ENCODE results near the gene FNDC10. TPM values are rescaled to one million over a fixed set of nuclear protein-coding genes. Genes with fewer than 3 reads are reported as not detected.

Gene FNDC10
- total and polyA plus RNA-seq, 2 donors (not counting 3 experiments of a cell fraction or from before 2014, with no cell fraction given): 1.5 to 2.3 TPM

GRCh38 chr1:1601564-1602303 is 1.8 kb upstream of the FNDC10 start:
- Histone ChIP-seq H4K20me1 (replicated peaks; ENCODE audit: control insufficient read depth, extremely low read depth, insufficient read depth, low read length) (no peaks in the 10 kb centered on the region), H3K9me1 (replicated peaks; ENCODE audit: control insufficient read depth, extremely low read depth, insufficient read depth, low read length) (no peaks in the 10 kb centered on the region), H3K4me2 (ENCODE audit: insufficient read depth, low read length) (no peak overlapping the region), H3K4me3 (replicated peaks in 1 of 3; ENCODE audit: insufficient read depth in 1 of 3, low read depth in 1 of 3, low read length in 3 of 3) (no peak overlapping the region), H3K9me3 (replicated peaks; ENCODE audit: control insufficient read depth, insufficient read depth, low read length) (no peaks in the 10 kb centered on the region), H3K27ac (ENCODE audit: insufficient read depth, low read depth, low read length) (no peak overlapping the region), H3K4me1 (ENCODE audit: control insufficient read depth, extremely low read depth, insufficient read depth, low read length) (no peaks in the 10 kb centered on the region), H3K27me3 (ENCODE audit: control insufficient read depth in 2 of 2, insufficient read depth in 2 of 2, low read length in 2 of 2) (peaks cover 10 to 22% of the 10 kb centered on the region in 2 experiments), H3K9ac (replicated peaks; ENCODE audit: extremely low read depth, insufficient read depth, low read length) (no peak overlapping the region), H2AFZ (ENCODE audit: low read depth, low read length) (no peak overlapping the region), H3K36me3 (ENCODE audit: control insufficient read depth in 2 of 2, extremely low read depth in 1 of 2, insufficient read depth in 2 of 2, low read length in 2 of 2) (no peaks in the 10 kb centered on the region), H3K79me2 (ENCODE audit: control insufficient read depth, insufficient read depth, low read length) (no peaks in the 10 kb centered on the region)
- ChIA-PET CTCF (interaction anchor here (0.7 to 1.2 kb wide), 2 partner anchors 29 to 53 kb away, joined by 3 read pairs; no protein-coding TSS in a partner anchor), POLR2A (interaction anchor here (0.6 kb wide), 1 partner anchor 464 kb away, joined by 5 read pairs; no protein-coding TSS in a partner anchor)
- TF ChIP-seq GATA2 (IDR thresholded peaks at IDR 0.05; ENCODE audit: insufficient read depth, insufficient read length, low read depth, low read length) (no peak), POLR2A (IDR thresholded peaks at IDR 0.05; ENCODE audit: low read depth, low read length) (no peak), EZH2 (IDR thresholded peaks at IDR 0.05; ENCODE audit: borderline replicate concordance, low read depth, low read length, severe bottlenecking) (no peak), FOS (IDR thresholded peaks at IDR 0.05; ENCODE audit: borderline replicate concordance, insufficient read depth, low read length) (no peak), POLR2AphosphoS5 (IDR thresholded peaks at IDR 0.05; ENCODE audit: insufficient read depth, low read depth, low read length) (no peak)
- TF ChIP-seq, protein P1, sequence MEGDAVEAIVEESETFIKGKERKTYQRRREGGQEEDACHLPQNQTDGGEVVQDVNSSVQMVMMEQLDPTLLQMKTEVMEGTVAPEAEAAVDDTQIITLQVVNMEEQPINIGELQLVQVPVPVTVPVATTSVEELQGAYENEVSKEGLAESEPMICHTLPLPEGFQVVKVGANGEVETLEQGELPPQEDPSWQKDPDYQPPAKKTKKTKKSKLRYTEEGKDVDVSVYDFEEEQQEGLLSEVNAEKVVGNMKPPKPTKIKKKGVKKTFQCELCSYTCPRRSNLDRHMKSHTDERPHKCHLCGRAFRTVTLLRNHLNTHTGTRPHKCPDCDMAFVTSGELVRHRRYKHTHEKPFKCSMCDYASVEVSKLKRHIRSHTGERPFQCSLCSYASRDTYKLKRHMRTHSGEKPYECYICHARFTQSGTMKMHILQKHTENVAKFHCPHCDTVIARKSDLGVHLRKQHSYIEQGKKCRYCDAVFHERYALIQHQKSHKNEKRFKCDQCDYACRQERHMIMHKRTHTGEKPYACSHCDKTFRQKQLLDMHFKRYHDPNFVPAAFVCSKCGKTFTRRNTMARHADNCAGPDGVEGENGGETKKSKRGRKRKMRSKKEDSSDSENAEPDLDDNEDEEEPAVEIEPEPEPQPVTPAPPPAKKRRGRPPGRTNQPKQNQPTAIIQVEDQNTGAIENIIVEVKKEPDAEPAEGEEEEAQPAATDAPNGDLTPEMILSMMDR (IDR thresholded peaks at IDR 0.05; ENCODE audit: extremely low read depth in 1 of 2, insufficient read depth in 1 of 2, low read depth in 1 of 2, low read length in 2 of 2): no peak
- dilution Hi-C loops (cut with MboI; ENCODE audit: extremely low pct_ligation_motif_present, low sequenced_read_pairs) (no loop called here), intact Hi-C loops (cut with micrococcal nuclease) (no loop called here)
- FAIRE-seq (no peak), DNase-seq (ENCODE audit: low read depth, low spot score) (no peak)
- BruUV-seq (replicated peaks): no TSS peak

All from endothelial cell of umbilical vein (primary cell).